GM06990 (cell line): Measurements from ENCODE around the gene SRRT.

ENCODE experiments used
- DNase-seq: peaks from one replicate; pipeline ENCODE4 v3.0.0-alpha.2; 2011; ENCODE audit not compliant: insufficient read length; ENCODE audit errors: extremely low read depth
- H3K27me3 ChIP-seq: replicated peaks from 2 replicates; pipeline ENCODE4 v1.6.0; 2011; ENCODE audit warnings: low read length; ENCODE audit not compliant: control insufficient read depth, insufficient read depth
- H3K36me3 ChIP-seq: 2 replicates; pipeline ENCODE4 v1.5.1; 2011; ENCODE audit warnings: low read length; ENCODE audit not compliant: control insufficient read depth, insufficient read depth
- H3K4me3 ChIP-seq: replicated peaks from 2 replicates; pipeline ENCODE4 v1.5.1; 2011; ENCODE audit warnings: low read depth, mild to moderate bottlenecking, control low read depth, low read length
- CTCF ChIP-seq: IDR thresholded peaks from 2 replicates; pipeline ENCODE4 v1.5.1; 2011; ENCODE audit warnings: low read length, control low read depth, mild to moderate bottlenecking, inconsistent platforms; ENCODE audit not compliant: insufficient read depth, poor library complexity, severe bottlenecking

Gene SRRT

DNA sequence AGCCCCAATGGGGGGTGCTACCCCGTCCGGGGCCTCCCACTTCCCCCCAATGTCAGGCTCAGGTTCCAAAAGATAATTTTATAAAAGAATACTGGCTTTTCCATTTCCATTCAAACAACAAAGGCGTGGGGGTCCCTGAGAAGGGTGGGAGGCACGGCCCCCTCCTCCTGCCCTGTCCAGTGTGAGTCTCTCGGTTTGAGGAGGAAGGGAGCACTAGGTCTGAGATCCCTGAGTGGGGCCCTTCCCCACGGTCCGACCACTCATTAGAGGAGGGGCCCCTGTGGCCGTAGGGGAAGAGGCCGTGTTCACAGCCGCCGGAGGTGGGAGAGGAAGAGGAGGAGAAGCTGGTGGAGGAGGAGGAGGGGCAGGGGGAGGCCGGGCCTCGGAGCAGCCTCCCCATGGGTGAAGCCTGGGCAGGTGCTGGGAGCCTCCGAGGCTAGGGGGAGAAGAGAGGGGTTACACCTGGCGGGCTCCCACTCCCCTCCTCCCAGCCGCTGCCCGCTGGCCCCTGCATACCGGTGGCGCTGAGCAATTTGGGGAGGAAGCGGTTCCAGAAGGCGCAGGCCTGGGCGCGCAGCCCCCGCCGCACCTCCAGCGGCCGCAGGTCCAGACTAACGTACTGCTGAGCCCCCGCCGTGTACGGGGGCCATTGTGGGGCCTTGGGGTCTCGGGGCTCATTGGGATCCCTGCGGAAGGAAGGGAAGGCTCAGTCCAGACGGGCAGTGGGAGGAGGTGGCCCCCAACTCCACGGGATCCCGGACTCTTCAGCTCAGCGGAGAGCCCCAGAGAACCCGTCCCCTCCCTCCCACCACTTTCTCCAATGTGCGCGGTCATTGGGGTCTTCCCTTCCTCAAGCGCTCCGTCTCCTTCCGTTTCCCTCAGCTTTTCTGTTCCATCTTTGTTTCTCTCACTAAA is 16.0 kb downstream of the SRRT start:
- TF ChIP-seq CTCF: no peak
- peaks cover 18% of the 10 kb centered on the region for H3K36me3 ChIP-seq
- H3K4me3 ChIP-seq: peak overlapping the region; percentile 57
- H3K27me3 ChIP-seq: no peaks in the 10 kb centered on the region
- no peak for DNase-seq

GRCh38 chr7:100891568-100892247 is 16.8 kb downstream of the SRRT start:
- Histone ChIP-seq H3K4me3 (no peak overlapping the region), H3K27me3 (peaks cover 5% of the 10 kb centered on the region), H3K36me3 (peaks cover 11% of the 10 kb centered on the region)
- TF ChIP-seq CTCF: no peak
- DNase-seq: no peak

DNA sequence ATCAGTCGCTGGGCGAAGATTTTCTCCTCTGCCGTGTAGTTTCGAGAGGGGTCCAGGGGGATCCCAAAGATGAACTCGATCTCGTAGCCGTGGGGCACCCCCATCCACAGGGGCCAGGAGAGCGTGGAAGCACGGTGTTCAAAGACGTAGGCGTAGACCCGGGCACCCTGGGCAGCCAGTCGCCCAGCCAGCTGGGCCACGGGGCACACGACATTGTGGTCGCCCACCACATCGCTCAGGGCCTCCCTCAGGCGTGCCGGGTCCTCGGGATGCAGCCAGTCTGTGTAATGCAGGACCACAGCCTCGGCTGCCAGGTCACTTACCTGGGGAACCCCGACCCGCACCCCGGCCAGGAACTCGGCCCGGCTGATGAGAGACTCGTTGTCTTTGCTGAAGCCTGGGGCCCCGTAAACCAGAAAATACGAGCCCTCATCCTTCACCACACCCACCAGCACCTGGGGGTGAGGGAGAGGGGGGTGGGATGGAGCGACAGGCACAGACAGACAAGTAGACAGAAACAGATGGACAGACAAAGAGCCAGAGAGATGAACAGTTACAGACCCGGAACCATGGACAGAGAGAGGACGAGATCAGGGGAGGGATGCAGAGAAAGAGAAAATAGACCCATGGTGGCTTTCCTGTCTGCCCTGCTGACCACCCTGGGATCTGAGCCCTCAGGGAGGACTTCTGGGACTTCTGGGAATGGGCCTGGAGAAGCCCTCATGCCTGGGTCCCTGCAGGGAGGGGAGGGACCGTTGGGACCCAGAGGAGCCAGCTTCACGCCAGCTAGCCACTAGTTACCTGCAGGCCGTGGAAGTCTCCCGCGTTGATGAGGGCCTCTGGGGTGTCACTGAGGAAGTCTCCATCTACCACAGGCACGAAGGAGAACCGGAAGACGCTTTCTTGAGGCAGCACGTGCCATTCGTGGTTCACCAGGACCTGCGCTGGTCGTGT is 17.7 kb downstream of the SRRT start:
- Histone ChIP-seq H3K36me3 (peaks cover 3% of the 10 kb centered on the region), H3K27me3 (peaks cover 5% of the 10 kb centered on the region)

GRCh38 chr7:100893318-100893895 is 18.5 kb downstream of the SRRT start:
- Histone ChIP-seq H3K36me3 (no peaks in the 10 kb centered on the region), H3K4me3 (no peak overlapping the region), H3K27me3 (peaks cover 5% of the 10 kb centered on the region)
- TF ChIP-seq CTCF: no peak
- no peak for DNase-seq

More for the DNA sequence above, 17.7 kb downstream of the SRRT start:
- TF ChIP-seq CTCF: no peak
- DNase-seq: no peak
- no peak overlapping the region for H3K4me3 ChIP-seq
